SU-DHL-6 (cell line): ENCODE data around the gene DNAJC27.

Experiments used
- H2AFZ ChIP-seq: fragments of 200-600 bp; sonication (generic); 2 replicates; pipeline ENCODE4 v1.6.1; 2014; ENCODE audit warnings: low read depth, mild to moderate bottlenecking, moderate library complexity, mixed read lengths, antibody characterized with exemption, low read length; ENCODE audit not compliant: severe bottlenecking
- H3F3A ChIP-seq: fragments of 200-600 bp; shearing (Covaris generic); 2 replicates; pipeline ENCODE4 v1.6.0; 2016; ENCODE audit warnings: antibody characterized with exemption, mild to moderate bottlenecking; ENCODE audit not compliant: insufficient read depth
- H3K27ac ChIP-seq: fragments of 200-600 bp; sonication (generic); 2 replicates; pipeline ENCODE4 v1.5.1; 2016; ENCODE audit warnings: low read depth, mild to moderate bottlenecking, low read length, moderate library complexity, mixed read lengths
- H3K27me3 ChIP-seq: fragments of 200-600 bp; sonication (generic), shearing (Covaris generic); 2 replicates; pipeline ENCODE4 v1.6.0; 2014; ENCODE audit warnings: mild to moderate bottlenecking, low read length
- H3K36me3 ChIP-seq: fragments of 200-600 bp; sonication (generic); 2 replicates; pipeline ENCODE4 v1.6.1; 2014; ENCODE audit warnings: mild to moderate bottlenecking, low read length, mixed read lengths
- H3K4me2 ChIP-seq: fragments of 300-600, 200-600 bp; shearing (Covaris generic), sonication (generic); 2 replicates; pipeline ENCODE4 v1.6.0; 2014; ENCODE audit warnings: low read length, low read depth, mild to moderate bottlenecking; ENCODE audit not compliant: poor library complexity, severe bottlenecking
- H3K4me3 ChIP-seq: fragments of 200-600 bp; sonication (generic); 2 replicates; pipeline ENCODE4 v1.5.1; 2014; ENCODE audit warnings: antibody characterized with exemption, low read length, mild to moderate bottlenecking, mixed read lengths; ENCODE audit not compliant: insufficient read depth, poor library complexity, severe bottlenecking
- H3K79me2 ChIP-seq: fragments of 200-600 bp; sonication (generic); 2 replicates; pipeline ENCODE4 v1.6.1; 2014; ENCODE audit warnings: mild to moderate bottlenecking, low read length, moderate library complexity; ENCODE audit not compliant: insufficient read depth
- H3K9ac ChIP-seq: fragments of 200-600 bp; sonication (generic); 2 replicates; pipeline ENCODE4 v1.7.0; 2014; ENCODE audit warnings: mild to moderate bottlenecking, low read length
- H3K9me2 ChIP-seq: fragments of 200-600 bp; sonication (generic); replicated peaks from 2 replicates; pipeline ENCODE4 v1.6.1; 2014; ENCODE audit warnings: low read length; ENCODE audit not compliant: insufficient read depth
- H3K9me3 ChIP-seq: fragments of 200-600 bp; sonication (generic); 2 replicates; pipeline ENCODE4 v1.6.1; 2014; ENCODE audit warnings: low read length, mixed read lengths; ENCODE audit not compliant: insufficient read depth
- H4K20me1 ChIP-seq: fragments of 200-600 bp; sonication (generic); 2 replicates; pipeline ENCODE4 v1.6.1; 2014; ENCODE audit warnings: low read depth, mild to moderate bottlenecking, antibody characterized with exemption, low read length, moderate library complexity, mixed read lengths
- EZH2phosphoT487 ChIP-seq: fragments of 200-600 bp; sonication (generic), shearing (Covaris generic); conservative IDR thresholded peaks from 2 replicates; pipeline ENCODE4 v1.6.1; 2018; ENCODE audit warnings: mild to moderate bottlenecking, antibody characterized with exemption, low read length, moderate library complexity, mixed read lengths
- TF ChIP-seq, protein P1 (sequence below): fragments of 200-600 bp; sonication (generic); IDR thresholded peaks from one replicate; pipeline ENCODE4 v1.5.1; 2017; ENCODE audit warnings: antibody characterized with exemption, mild to moderate bottlenecking, low read length, moderate library complexity; ENCODE audit not compliant: insufficient read depth, poor library complexity, severe bottlenecking

Gene DNAJC27

DNA sequence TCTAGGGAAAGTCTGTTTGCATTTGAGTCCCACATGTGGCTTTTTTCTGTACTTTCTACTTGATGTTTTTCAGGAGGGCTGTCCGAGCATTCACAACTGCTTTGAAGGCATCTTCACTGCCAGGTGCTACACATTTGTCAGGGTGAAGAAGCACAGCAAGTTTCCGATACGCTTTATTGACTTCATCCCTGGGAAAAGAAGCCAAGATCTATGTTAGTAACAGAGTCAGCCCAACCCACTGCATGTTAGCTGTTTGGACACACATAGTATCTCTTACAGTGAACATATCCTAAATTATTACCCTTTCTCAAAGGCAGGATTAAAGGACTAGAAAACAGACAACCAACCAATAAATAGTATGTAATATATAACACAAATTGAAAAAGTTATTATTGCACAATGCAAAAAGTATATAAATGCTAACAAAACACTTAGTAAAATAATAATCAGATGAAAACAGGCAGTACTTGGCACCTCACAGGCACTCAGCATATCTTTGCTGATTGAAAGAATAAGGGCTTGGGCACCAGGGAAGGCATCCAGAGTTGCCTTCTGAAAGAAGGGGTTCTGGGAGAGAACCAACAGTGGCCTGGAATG is 24.1 kb downstream of the DNAJC27 start:
- H3K36me3 ChIP-seq: 0 out of 2 replicates have a peak, but pooled peaks cover 3% of the 10 kb centered on the region
- H3K27ac ChIP-seq: no peak overlapping the region
- no peak overlapping the region for H3K4me3 ChIP-seq
- H3K9me2 ChIP-seq: no peaks in the 10 kb centered on the region
- TF ChIP-seq, protein P1, sequence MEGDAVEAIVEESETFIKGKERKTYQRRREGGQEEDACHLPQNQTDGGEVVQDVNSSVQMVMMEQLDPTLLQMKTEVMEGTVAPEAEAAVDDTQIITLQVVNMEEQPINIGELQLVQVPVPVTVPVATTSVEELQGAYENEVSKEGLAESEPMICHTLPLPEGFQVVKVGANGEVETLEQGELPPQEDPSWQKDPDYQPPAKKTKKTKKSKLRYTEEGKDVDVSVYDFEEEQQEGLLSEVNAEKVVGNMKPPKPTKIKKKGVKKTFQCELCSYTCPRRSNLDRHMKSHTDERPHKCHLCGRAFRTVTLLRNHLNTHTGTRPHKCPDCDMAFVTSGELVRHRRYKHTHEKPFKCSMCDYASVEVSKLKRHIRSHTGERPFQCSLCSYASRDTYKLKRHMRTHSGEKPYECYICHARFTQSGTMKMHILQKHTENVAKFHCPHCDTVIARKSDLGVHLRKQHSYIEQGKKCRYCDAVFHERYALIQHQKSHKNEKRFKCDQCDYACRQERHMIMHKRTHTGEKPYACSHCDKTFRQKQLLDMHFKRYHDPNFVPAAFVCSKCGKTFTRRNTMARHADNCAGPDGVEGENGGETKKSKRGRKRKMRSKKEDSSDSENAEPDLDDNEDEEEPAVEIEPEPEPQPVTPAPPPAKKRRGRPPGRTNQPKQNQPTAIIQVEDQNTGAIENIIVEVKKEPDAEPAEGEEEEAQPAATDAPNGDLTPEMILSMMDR: no peak
- TF ChIP-seq EZH2phosphoT487: no peak
- H3K79me2 ChIP-seq: no peaks in the 10 kb centered on the region
- H3K27me3 ChIP-seq: no peaks in the 10 kb centered on the region
- no peak overlapping the region for H3K4me2 ChIP-seq
- no peaks in the 10 kb centered on the region for H3F3A ChIP-seq
- H3K9ac ChIP-seq: no peak overlapping the region
- no peak overlapping the region for H2AFZ ChIP-seq
- H4K20me1 ChIP-seq: no peaks in the 10 kb centered on the region
- no peaks in the 10 kb centered on the region for H3K9me3 ChIP-seq

- Histone ChIP-seq H3K27me3 (no peaks in the 10 kb centered on the region), H3K4me3 (no peak overlapping the region), H3K9me2 (no peaks in the 10 kb centered on the region), H2AFZ (no peak overlapping the region), H3K9me3 (no peaks in the 10 kb centered on the region), H3K9ac (no peak overlapping the region), H3K36me3 (no peaks in the 10 kb centered on the region), H3K4me2 (no peak overlapping the region), H3K79me2 (no peaks in the 10 kb centered on the region), H3F3A (no peaks in the 10 kb centered on the region), H3K27ac (no peak overlapping the region), H4K20me1 (no peaks in the 10 kb centered on the region)
- TF ChIP-seq, protein P1: no peak
- no peak for TF ChIP-seq EZH2phosphoT487
Measured at GRCh38 chr2:24945907-24946306, 25.8 kb downstream of the DNAJC27 start.

- Histone ChIP-seq H3K9me2 (no peaks in the 10 kb centered on the region), H2AFZ (no peak overlapping the region), H3K27ac (no peak overlapping the region), H3K4me3 (no peak overlapping the region), H3K4me2 (no peak overlapping the region), H4K20me1 (no peaks in the 10 kb centered on the region), H3K27me3 (no peaks in the 10 kb centered on the region), H3K36me3 (no peaks in the 10 kb centered on the region), H3K79me2 (no peaks in the 10 kb centered on the region), H3K9ac (no peak overlapping the region), H3F3A (no peaks in the 10 kb centered on the region), H3K9me3 (no peaks in the 10 kb centered on the region)
- TF ChIP-seq EZH2phosphoT487: no peak
- TF ChIP-seq, protein P1: no peak
Measured at GRCh38 chr2:24943427-24944053, 28.2 kb downstream of the DNAJC27 start.
